T-helper 1 cell treated with Interleukin-12 subunit alpha and Interleukin-12 subunit beta and Interleukin-4 antibody, amounts not matched to agents 30 ng/mL and 1 ng/mL, for 36 hours (primary cell): ENCODE data around the gene AMIGO2. TPM values are rescaled to one million over a fixed set of nuclear protein-coding genes. Genes with fewer than 3 reads are reported as not detected.

ENCODE experiments used
- intact Hi-C: fragments of 100-400 bp; cut with micrococcal nuclease; formaldehyde crosslinking; loops from one replicate; pipeline ENCODE4 v1.15.1; 2024
- total RNA-seq: library from RNA; stranded (reverse); gene quantifications from 2 replicates; pipeline ENCODE4 v1.2.3, GENCODE V29; 2022

Gene AMIGO2
- total RNA-seq, 1 donor from 2014 or later, result 6.4 TPM

GRCh38 chr12:47099610-47100009, 19.9 kb upstream of the AMIGO2 start:
- intact Hi-C loops, result no loop called here

- intact Hi-C loops, result no loop called here
Measured at GRCh38 chr12:47098099-47098498, 18.3 kb upstream of the AMIGO2 start.

GRCh38 chr12:47097276-47097896, 17.6 kb upstream of the AMIGO2 start:
- intact Hi-C loops, result no loop called here

GRCh38 chr12:47095446-47096236, 15.9 kb upstream of the AMIGO2 start:
- intact Hi-C loops, result no loop called here

GRCh38 chr12:47094804-47095203, 15.0 kb upstream of the AMIGO2 start:
- intact Hi-C loops, result no loop called here

GRCh38 chr12:47091009-47091408, 11.2 kb upstream of the AMIGO2 start:
- intact Hi-C loops, result no loop called here

GRCh38 chr12:47088021-47088944, 8.5 kb upstream of the AMIGO2 start:
- intact Hi-C loops, result loop anchor here (10.0 kb wide), 1 partner anchor 797 kb away; no protein-coding TSS in a partner anchor

- intact Hi-C loops, result loop anchor here (10.0 kb wide), 1 partner anchor 798 kb away; no protein-coding TSS in a partner anchor
Measured at GRCh38 chr12:47087088-47087688, 7.4 kb upstream of the AMIGO2 start.

GRCh38 chr12:47085815-47086252, 6.1 kb upstream of the AMIGO2 start:
- intact Hi-C loops, result loop anchor here (2.0 to 10.0 kb wide), 3 partner anchors 59 to 867 kb away; no protein-coding TSS in a partner anchor

GRCh38 chr12:47084172-47084571, 4.4 kb upstream of the AMIGO2 start:
- intact Hi-C loops, result loop anchor here (2.0 to 10.0 kb wide), 4 partner anchors 61 to 865 kb away; partner anchors contain the start of gene RPAP3

- intact Hi-C loops, result loop anchor here (5.0 to 10.0 kb wide), 2 partner anchors 624 to 802 kb away; partner anchors contain the start of gene RPAP3
Measured at GRCh38 chr12:47082796-47083621, 3.2 kb upstream of the AMIGO2 start.

- intact Hi-C loops, result loop anchor here (5.0 to 10.0 kb wide), 2 partner anchors 625 to 803 kb away; partner anchors contain the start of gene RPAP3
Measured at GRCh38 chr12:47082283-47082682, 2.5 kb upstream of the AMIGO2 start.

- intact Hi-C loops, result loop anchor here (1.0 to 10.0 kb wide), 6 partner anchors 111 to 804 kb away; partner anchors contain the start of gene RPAP3
Measured at GRCh38 chr12:47080725-47081502, 1.2 kb upstream of the AMIGO2 start.

- intact Hi-C loops, result loop anchor here (1.0 to 10.0 kb wide), 10 partner anchors 9 to 805 kb away; partner anchors contain the start of genes RPAP3 and SLC38A2
Measured at GRCh38 chr12:47079981-47080724, 394 bp upstream of the AMIGO2 start.

- intact Hi-C loops, result loop anchor here (1.0 kb wide), 4 partner anchors 8 to 707 kb away; partner anchors contain the start of gene SLC38A2
Measured at GRCh38 chr12:47078733-47079467, 859 bp downstream of the AMIGO2 start.

- intact Hi-C loops, result no loop called here
Measured at GRCh38 chr12:47078086-47078395, 1.7 kb downstream of the AMIGO2 start.
